Measurements from ENCODE around the gene TNIP1. TPM values are rescaled to one million over a fixed set of nuclear protein-coding genes. Genes with fewer than 3 reads are reported as not detected.

The TNIP1 gene
- total RNA-seq, 2 experiments from 2014 or later = 197 to 206 TPM

DNA sequence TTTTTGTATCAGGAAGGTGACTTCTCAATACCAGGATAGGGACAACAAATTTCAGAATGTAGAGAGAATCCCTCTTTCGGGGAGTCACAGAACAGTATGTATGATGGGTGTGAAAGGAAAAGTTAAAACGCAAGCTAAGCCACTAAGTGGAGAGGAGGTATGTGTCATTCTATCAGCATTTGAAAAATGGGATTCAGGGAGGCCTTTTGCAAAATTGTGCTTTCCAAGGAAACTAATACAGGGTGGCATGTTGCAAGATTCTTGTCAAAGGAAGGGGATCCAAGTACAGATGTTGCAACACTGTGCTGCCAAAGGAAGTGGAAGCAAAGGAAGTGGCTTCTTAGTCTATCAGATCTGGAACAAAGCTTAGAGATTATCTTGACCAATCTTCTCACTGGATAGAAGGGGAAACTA lies 12.6 kb upstream of the TNIP1 start:
- ChIA-PET CTCF (interaction anchor here (1.0 to 2.3 kb wide), 2 partner anchors 15 to 42 kb away, joined by 3 to 11 read pairs; no protein-coding TSS in a partner anchor), POLR2A (interaction anchor here (1.3 kb wide), 1 partner anchor 15 kb away, joined by 3 read pairs; no protein-coding TSS in a partner anchor)

- POLR2A ChIA-PET = no interaction called here
- CTCF ChIA-PET = interaction anchor here (1.0 to 2.3 kb wide), 3 partner anchors 15 to 41 kb away, joined by 3 to 11 read pairs (median 3); no protein-coding TSS in a partner anchor
Observed at GRCh38 chr5:151092762-151093161, 11.9 kb upstream of the TNIP1 start.

DNA sequence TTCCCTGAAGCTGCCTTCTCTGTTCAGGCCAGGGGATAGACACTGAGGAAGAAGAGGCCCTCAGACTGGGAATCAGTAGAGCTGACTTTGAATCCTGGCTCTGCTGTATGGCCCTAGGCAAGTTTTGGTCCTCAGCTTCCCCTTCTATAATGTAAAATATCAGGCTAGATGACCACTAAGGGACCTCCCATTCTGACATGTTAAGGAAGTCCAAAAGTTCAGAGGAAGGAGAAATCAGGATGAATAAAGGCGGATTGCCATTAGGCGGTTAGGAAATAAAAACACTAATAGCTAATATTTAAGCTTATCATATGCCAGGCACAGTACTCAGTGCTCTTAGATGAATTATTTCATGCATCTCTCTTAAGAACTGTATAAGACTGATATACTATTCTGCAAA lies 8.9 kb upstream of the TNIP1 start:
- ChIA-PET POLR2A (interaction anchor here (1.3 to 1.6 kb wide), 3 partner anchors 8 to 11 kb away, joined by 3 to 6 read pairs (median 5); partner anchors contain the start of gene TNIP1), CTCF (interaction anchor here (0.7 to 2.0 kb wide), 5 partner anchors 9 to 38 kb away, joined by 3 to 11 read pairs (median 5); partner anchors contain the start of gene TNIP1)

GRCh38 chr5:151088986-151089385 lies 8.2 kb upstream of the TNIP1 start:
- POLR2A ChIA-PET = interaction anchor here (1.5 to 1.6 kb wide), 2 partner anchors 10 kb away, joined by 3 to 6 read pairs; no protein-coding TSS in a partner anchor
- CTCF ChIA-PET = interaction anchor here (1.6 to 2.0 kb wide), 3 partner anchors 8 to 37 kb away, joined by 5 to 11 read pairs (median 5); partner anchors contain the start of gene TNIP1

- POLR2A ChIA-PET = interaction anchor here (0.9 to 1.6 kb wide), 3 partner anchors 11 to 38 kb away, joined by 3 to 6 read pairs (median 3); no protein-coding TSS in a partner anchor
- CTCF ChIA-PET = interaction anchor here (1.0 to 1.8 kb wide), 5 partner anchors 12 to 63 kb away, joined by 3 to 14 read pairs (median 3); no protein-coding TSS in a partner anchor
Observed at GRCh38 chr5:151087486-151087885, 6.7 kb upstream of the TNIP1 start.

DNA sequence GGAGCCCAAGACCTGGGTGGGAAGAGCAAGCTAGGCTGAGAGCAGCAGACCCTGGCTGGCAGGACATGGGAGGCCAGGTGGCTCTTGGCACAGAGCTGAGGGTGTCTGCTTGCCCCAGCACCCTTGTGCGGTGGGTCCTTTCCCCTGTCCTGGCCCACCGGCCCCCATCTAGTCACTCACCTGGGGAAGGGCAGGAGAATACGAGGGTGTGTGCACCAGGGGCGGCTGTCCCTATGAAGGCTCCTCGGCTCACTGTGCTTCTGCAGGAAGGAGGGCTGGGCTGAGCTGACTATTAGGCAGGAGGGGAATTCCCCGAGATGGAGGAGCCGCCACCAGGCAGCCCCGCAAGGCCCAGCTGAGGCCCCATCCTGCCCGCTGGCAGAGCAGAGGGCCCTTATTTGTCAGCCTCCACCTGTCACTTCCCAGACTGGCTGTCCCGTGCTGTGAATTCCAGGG lies 6.1 kb upstream of the TNIP1 start:
- CTCF ChIA-PET = interaction anchor here (0.8 to 1.8 kb wide), 6 partner anchors 12 to 64 kb away, joined by 3 to 14 read pairs (median 3); no protein-coding TSS in a partner anchor
- POLR2A ChIA-PET = interaction anchor here (0.9 to 1.6 kb wide), 3 partner anchors 11 to 39 kb away, joined by 3 to 6 read pairs (median 3); no protein-coding TSS in a partner anchor

DNA sequence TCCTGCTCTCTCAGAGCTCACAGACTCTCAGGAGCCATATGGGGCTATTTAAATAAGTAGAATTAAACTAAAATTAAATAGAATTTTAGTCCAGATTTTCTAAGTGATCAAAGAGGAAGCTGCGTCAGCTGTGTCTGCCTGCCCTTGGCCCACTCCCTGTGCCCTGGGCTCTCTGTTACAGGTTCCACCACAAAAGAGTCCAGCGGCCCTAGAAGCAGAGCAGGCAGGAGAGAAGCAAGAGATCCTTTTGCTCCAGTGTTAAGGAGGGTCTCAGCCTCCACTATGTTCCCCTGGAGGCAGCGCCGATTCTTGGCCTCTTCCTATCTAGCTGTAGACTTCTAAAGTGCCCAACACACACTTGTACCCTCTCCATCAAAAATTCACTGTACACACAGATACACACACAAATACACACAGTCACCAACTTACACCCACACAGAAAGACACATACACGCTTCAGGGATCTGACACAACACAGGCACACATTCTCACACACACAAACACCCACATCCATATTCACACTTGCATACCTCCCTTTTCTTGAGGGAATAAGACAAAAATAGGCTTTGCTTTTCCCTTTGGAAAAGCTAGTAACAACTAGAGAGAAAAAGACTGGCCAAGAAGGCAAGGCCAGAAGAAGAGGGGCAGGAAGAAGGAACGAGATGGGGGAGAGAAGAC lies 5.5 kb upstream of the TNIP1 start:
- ChIA-PET CTCF (interaction anchor here (0.7 to 1.8 kb wide), 7 partner anchors 13 to 64 kb away, joined by 3 to 14 read pairs (median 3); no protein-coding TSS in a partner anchor), POLR2A (interaction anchor here (0.7 to 1.6 kb wide), 3 partner anchors 12 to 123 kb away, joined by 3 to 6 read pairs (median 3); no protein-coding TSS in a partner anchor)

- POLR2A ChIA-PET = no interaction called here
- CTCF ChIA-PET = interaction anchor here (0.7 to 1.8 kb wide), 2 partner anchors 17 to 30 kb away, joined by 3 to 4 read pairs; no protein-coding TSS in a partner anchor
Observed at GRCh38 chr5:151085517-151086041, 4.7 kb upstream of the TNIP1 start.

- POLR2A ChIA-PET = interaction anchor here (1.1 to 1.4 kb wide), 2 partner anchors 11 to 14 kb away, joined by 3 read pairs; no protein-coding TSS in a partner anchor
- CTCF ChIA-PET = interaction anchor here (0.6 to 2.0 kb wide), 2 partner anchors 31 to 158 kb away, joined by 4 to 6 read pairs; no protein-coding TSS in a partner anchor
Observed at GRCh38 chr5:151084363-151084762, 3.5 kb upstream of the TNIP1 start.

GRCh38 chr5:151083081-151083676 lies 2.3 kb upstream of the TNIP1 start:
- POLR2A ChIA-PET = interaction anchor here (0.5 to 1.4 kb wide), 5 partner anchors 12 to 117 kb away, joined by 3 to 4 read pairs (median 3); no protein-coding TSS in a partner anchor

GRCh38 chr5:151082282-151082902 lies 1.6 kb upstream of the TNIP1 start:
- POLR2A ChIA-PET = interaction anchor here (0.5 to 2.9 kb wide), 4 partner anchors 13 to 110 kb away, joined by 3 to 10 read pairs (median 4); no protein-coding TSS in a partner anchor
- CTCF ChIA-PET = interaction anchor here (0.7 to 4.0 kb wide), 7 partner anchors 7 to 82 kb away, joined by 3 to 12 read pairs (median 5); no protein-coding TSS in a partner anchor

More at GRCh38 chr5:151083081-151083676, 2.3 kb upstream of the TNIP1 start:
- CTCF ChIA-PET = interaction anchor here (0.7 to 3.0 kb wide), 6 partner anchors 11 to 109 kb away, joined by 3 to 11 read pairs (median 4); no protein-coding TSS in a partner anchor

DNA sequence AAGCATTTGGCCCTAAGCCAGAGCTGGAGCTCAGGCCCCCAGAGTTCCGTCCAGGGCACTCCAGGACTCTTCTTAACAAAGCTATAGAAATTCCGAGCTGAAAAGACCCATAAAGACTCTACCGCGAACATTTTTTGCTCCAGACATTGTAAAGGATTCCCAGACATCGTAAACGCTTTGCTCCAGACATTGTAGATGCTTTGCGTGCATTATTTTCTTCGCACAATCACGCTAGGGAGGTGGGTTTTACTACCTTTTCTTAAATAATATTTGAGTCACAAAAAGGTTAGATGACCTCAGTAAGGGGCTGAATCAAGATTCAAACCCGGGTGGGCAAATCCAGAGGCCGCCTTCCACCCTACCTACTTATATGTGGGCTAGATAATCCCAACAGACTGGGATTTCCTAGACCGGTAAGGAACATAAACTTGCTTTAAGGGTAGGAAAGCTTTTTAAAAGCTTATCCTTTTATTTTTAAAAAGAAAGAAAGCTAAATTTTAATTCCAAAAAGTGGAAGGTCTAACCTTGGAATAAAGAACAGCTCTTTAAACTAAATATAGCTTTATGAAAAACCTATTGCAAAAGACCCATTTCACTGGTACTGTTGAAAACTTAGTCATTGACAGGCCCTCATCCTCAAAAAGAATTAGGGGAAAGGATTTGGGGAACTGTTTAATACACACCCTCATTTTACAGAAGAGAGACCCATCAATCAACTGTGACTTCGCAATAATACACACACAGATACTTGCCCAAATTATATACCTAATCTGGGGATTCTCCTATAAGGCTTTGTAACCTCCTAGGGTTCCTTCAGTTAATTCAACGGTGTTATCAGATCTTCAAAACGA lies 822 bp upstream of the TNIP1 start:
- CTCF ChIA-PET = interaction anchor here (0.9 to 4.0 kb wide), 5 partner anchors 8 to 44 kb away, joined by 3 to 12 read pairs (median 11); no protein-coding TSS in a partner anchor
- POLR2A ChIA-PET = interaction anchor here (1.1 to 2.9 kb wide), 4 partner anchors 9 to 71 kb away, joined by 3 to 10 read pairs (median 5); no protein-coding TSS in a partner anchor

- CTCF ChIA-PET = interaction anchor here (0.7 to 4.0 kb wide), 5 partner anchors 9 to 62 kb away, joined by 3 to 12 read pairs (median 4); no protein-coding TSS in a partner anchor
- POLR2A ChIA-PET = interaction anchor here (0.6 to 2.9 kb wide), 9 partner anchors 11 to 140 kb away, joined by 3 to 12 read pairs (median 5); no protein-coding TSS in a partner anchor
Observed at GRCh38 chr5:151079838-151080612, 809 bp downstream of the TNIP1 start.

DNA sequence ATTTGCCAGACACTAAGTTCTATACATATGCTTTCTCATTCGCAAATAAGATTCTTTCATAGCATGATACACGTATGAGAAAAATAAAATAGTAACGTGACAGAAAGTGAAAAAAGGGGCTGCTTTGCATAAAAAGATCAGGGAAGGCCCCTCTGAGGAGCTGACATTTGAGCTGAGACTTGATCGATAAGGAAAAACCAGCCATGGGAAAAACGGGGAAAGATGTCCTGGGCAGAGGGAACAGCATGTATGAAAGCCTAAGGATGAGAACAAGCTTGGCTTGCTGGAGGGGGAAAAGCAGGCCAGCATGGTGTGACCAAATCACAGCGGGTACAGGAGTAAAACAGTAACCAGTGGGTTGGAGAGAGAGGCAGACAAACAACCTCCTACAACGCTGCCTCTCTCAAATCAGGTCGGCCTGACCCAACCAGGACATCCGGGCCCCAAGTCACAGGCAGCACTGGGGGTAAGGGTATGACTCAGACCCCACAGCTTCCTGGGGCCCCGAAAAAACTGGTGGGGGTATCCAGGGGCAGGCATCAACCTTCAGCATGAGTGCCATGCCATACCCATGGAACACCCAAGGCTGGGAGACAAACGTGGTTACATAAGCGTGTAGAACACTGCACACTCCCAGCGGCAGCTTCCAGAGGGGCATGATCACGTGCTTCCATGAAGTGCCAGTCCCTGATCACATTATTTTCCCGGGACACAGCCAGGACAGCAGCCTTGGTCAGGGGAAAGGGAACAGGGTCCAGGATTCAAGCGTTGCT lies 2.2 kb downstream of the TNIP1 start:
- CTCF ChIA-PET = interaction anchor here (0.7 to 4.1 kb wide), 12 partner anchors 10 to 74 kb away, joined by 3 to 14 read pairs (median 3); no protein-coding TSS in a partner anchor
- POLR2A ChIA-PET = interaction anchor here (0.6 to 2.2 kb wide), 10 partner anchors 9 to 139 kb away, joined by 3 to 10 read pairs (median 4); partner anchors contain the start of gene ANXA6

DNA sequence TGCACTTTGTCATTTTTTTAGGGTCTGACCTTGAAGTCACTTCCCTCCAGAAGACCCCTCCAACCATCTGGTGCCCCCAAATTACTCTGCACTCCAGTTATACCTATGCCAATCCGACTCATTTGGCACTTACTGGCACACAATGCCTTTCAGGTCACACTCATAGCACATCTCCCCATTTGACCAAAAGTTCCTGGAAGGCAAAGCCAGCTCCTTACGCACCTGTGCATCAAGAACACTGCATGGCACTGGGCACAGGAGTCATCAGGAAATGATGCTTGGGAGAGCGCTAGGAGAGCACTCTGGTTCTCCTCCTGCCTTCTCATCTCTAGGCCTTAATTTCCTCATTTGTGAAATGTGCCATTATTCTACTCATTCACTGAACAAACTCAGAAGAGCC lies 2.9 kb downstream of the TNIP1 start:
- POLR2A ChIA-PET = interaction anchor here (0.6 to 2.2 kb wide), 6 partner anchors 9 to 79 kb away, joined by 4 to 10 read pairs (median 7); partner anchors contain the start of gene ANXA6
- CTCF ChIA-PET = interaction anchor here (0.9 to 4.1 kb wide), 8 partner anchors 9 to 75 kb away, joined by 3 to 14 read pairs (median 3); no protein-coding TSS in a partner anchor
